ENCODE results near the gene CANT1. TPM values are rescaled to one million over a fixed set of nuclear protein-coding genes. Genes with fewer than 3 reads are reported as not detected.

Gene CANT1
- total RNA-seq, 2 donors from 2014 or later = 247 to 390 TPM

- H3K27ac ChIP-seq = peak overlapping the region; percentile 87
- peaks cover 37% of the 10 kb centered on the region for H3K4me1 ChIP-seq
- no peaks in the 10 kb centered on the region for H3K9me3 ChIP-seq
- H3K9ac ChIP-seq (ENCODE audit: low read depth in 2 of 2, low read length in 2 of 2) = peak overlapping the region in 1 of 2 donors; percentile 88
- H3K4me3 ChIP-seq = no peak overlapping the region
- TF ChIP-seq, protein P1, sequence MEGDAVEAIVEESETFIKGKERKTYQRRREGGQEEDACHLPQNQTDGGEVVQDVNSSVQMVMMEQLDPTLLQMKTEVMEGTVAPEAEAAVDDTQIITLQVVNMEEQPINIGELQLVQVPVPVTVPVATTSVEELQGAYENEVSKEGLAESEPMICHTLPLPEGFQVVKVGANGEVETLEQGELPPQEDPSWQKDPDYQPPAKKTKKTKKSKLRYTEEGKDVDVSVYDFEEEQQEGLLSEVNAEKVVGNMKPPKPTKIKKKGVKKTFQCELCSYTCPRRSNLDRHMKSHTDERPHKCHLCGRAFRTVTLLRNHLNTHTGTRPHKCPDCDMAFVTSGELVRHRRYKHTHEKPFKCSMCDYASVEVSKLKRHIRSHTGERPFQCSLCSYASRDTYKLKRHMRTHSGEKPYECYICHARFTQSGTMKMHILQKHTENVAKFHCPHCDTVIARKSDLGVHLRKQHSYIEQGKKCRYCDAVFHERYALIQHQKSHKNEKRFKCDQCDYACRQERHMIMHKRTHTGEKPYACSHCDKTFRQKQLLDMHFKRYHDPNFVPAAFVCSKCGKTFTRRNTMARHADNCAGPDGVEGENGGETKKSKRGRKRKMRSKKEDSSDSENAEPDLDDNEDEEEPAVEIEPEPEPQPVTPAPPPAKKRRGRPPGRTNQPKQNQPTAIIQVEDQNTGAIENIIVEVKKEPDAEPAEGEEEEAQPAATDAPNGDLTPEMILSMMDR (IDR thresholded peaks at IDR 0.05) = no peak
- H3K36me3 ChIP-seq = peaks cover 8% of the 10 kb centered on the region
- intact Hi-C loops (cut with DNase I) = no loop called here
- peak; percentile 92 for DNase-seq
- no peaks in the 10 kb centered on the region for H3K27me3 ChIP-seq
Observed at GRCh38 chr17:78995761-78996451, 13.7 kb downstream of the CANT1 start.

GRCh38 chr17:78995022-78995760 lies 14.4 kb downstream of the CANT1 start:
- H3K9me3 ChIP-seq = no peaks in the 10 kb centered on the region
- DNase-seq = peak; percentile 25
- TF ChIP-seq, protein P1 (IDR thresholded peaks at IDR 0.05) = no peak
- H3K4me1 ChIP-seq = peaks cover 33% of the 10 kb centered on the region
- H3K9ac ChIP-seq (ENCODE audit: low read depth in 2 of 2, low read length in 2 of 2) = peak overlapping the region; percentile 39 to 88
- H3K27ac ChIP-seq = peak overlapping the region; percentile 87
- H3K4me3 ChIP-seq = no peak overlapping the region
- H3K36me3 ChIP-seq = peaks cover 8% of the 10 kb centered on the region
- intact Hi-C loops (cut with DNase I) = no loop called here
- H3K27me3 ChIP-seq = no peaks in the 10 kb centered on the region

- H3K36me3 ChIP-seq = peaks cover 8% of the 10 kb centered on the region
- H3K4me1 ChIP-seq = peaks cover 29% of the 10 kb centered on the region
- peak overlapping the region in 1 of 2 donors; percentile 88 for H3K9ac ChIP-seq (ENCODE audit: low read depth in 2 of 2, low read length in 2 of 2)
- no peak overlapping the region for H3K4me3 ChIP-seq
- no peak for DNase-seq
- no peaks in the 10 kb centered on the region for H3K9me3 ChIP-seq
- intact Hi-C loops (cut with DNase I) = loop anchor here (2.0 kb wide), 1 partner anchor 49 kb away; no protein-coding TSS in a partner anchor
- H3K27me3 ChIP-seq = no peaks in the 10 kb centered on the region
- peak overlapping the region; percentile 87 for H3K27ac ChIP-seq
- TF ChIP-seq, protein P1 (IDR thresholded peaks at IDR 0.05) = no peak
Observed at GRCh38 chr17:78993981-78994671, 15.4 kb downstream of the CANT1 start.

GRCh38 chr17:78993241-78993956 lies 16.2 kb downstream of the CANT1 start:
- peak; percentile 79 for DNase-seq
- no peak overlapping the region for H3K4me3 ChIP-seq
- no peaks in the 10 kb centered on the region for H3K9me3 ChIP-seq
- peaks cover 8% of the 10 kb centered on the region for H3K36me3 ChIP-seq
- intact Hi-C loops (cut with DNase I) = loop anchor here (2.0 kb wide), 1 partner anchor 49 kb away; no protein-coding TSS in a partner anchor
- no peak overlapping the region for H3K27ac ChIP-seq
- peaks cover 25% of the 10 kb centered on the region for H3K4me1 ChIP-seq
- peak overlapping the region in 1 of 2 donors; percentile 88 for H3K9ac ChIP-seq (ENCODE audit: low read depth in 2 of 2, low read length in 2 of 2)
- H3K27me3 ChIP-seq = no peaks in the 10 kb centered on the region
- TF ChIP-seq, protein P1 (IDR thresholded peaks at IDR 0.05) = peak; percentile 77
